ENCODE results near the gene ATP2C1. TPM values are rescaled to one million over a fixed set of nuclear protein-coding genes. Genes with fewer than 3 reads are reported as not detected.
A peak's percentile ranks its signal among the peaks of the same experiment; 100 is the strongest.

The ATP2C1 gene
- total and polyA plus RNA-seq, 2 donors from 2014 or later, result 46.8 to 102 TPM

- Histone ChIP-seq H3K9me3 (ENCODE audit: control insufficient read depth in 2 of 3, insufficient read depth in 1 of 3, low read length in 3 of 3) (no peaks in the 10 kb centered on the region), H3K27me3 (ENCODE audit: control insufficient read depth, insufficient read depth, low read length) (no peaks in the 10 kb centered on the region), H3K36me3 (ENCODE audit: control insufficient read depth in 2 of 3, insufficient read depth in 3 of 3, low read length in 3 of 3) (peaks cover 0 to 9% (median 3%) of the 10 kb centered on the region in 3 donors), H3K27ac (ENCODE audit: low read depth in 2 of 2, low read length in 2 of 2) (no peak overlapping the region), H3K4me1 (ENCODE audit: control insufficient read depth in 2 of 3, insufficient read depth in 2 of 3, low read depth in 1 of 3, low read length in 3 of 3) (no peaks in the 10 kb centered on the region), H3K9ac (ENCODE audit: low read length in 3 of 3) (no peak overlapping the region), H3K4me3 (ENCODE audit: low read length in 3 of 3) (no peak overlapping the region)
- no peak for FAIRE-seq
- peak in 2 of 5 donors; percentile 38 for DNase-seq
- TF ChIP-seq CTCF (IDR thresholded peaks at IDR 0.05; ENCODE audit: borderline replicate concordance, extremely low read depth, insufficient read depth), result no peak
- intact Hi-C loops (cut with DNase I), result no loop called here
Measured at GRCh38 chr3:130992344-130992743, 98.5 kb downstream of the ATP2C1 start.

- intact Hi-C loops (cut with DNase I), result no loop called here
- FAIRE-seq, result no peak
- no peaks in the 10 kb centered on the region for H3K4me1 ChIP-seq (ENCODE audit: control insufficient read depth in 2 of 3, insufficient read depth in 2 of 3, low read depth in 1 of 3, low read length in 3 of 3)
- TF ChIP-seq CTCF (IDR thresholded peaks at IDR 0.05; ENCODE audit: borderline replicate concordance, extremely low read depth, insufficient read depth), result no peak
- H3K27me3 ChIP-seq (ENCODE audit: control insufficient read depth, insufficient read depth, low read length), result no peaks in the 10 kb centered on the region
- no peaks in the 10 kb centered on the region for H3K9me3 ChIP-seq (ENCODE audit: control insufficient read depth in 2 of 3, insufficient read depth in 1 of 3, low read length in 3 of 3)
- H3K9ac ChIP-seq (ENCODE audit: low read length in 3 of 3), result no peak overlapping the region
- H3K36me3 ChIP-seq (ENCODE audit: control insufficient read depth in 2 of 3, insufficient read depth in 3 of 3, low read length in 3 of 3), result peaks cover 5 to 7% (median 7%) of the 10 kb centered on the region in 3 donors
- H3K27ac ChIP-seq (ENCODE audit: low read depth in 2 of 2, low read length in 2 of 2), result no peak overlapping the region
- DNase-seq, result no peak
- no peak overlapping the region for H3K4me3 ChIP-seq (ENCODE audit: low read length in 3 of 3)
Measured at GRCh38 chr3:130997289-130997688, 103.4 kb downstream of the ATP2C1 start.

- H3K4me1 ChIP-seq (ENCODE audit: control insufficient read depth in 2 of 3, insufficient read depth in 2 of 3, low read depth in 1 of 3, low read length in 3 of 3), result no peaks in the 10 kb centered on the region
- intact Hi-C loops (cut with DNase I), result no loop called here
- H3K27ac ChIP-seq (ENCODE audit: low read depth in 2 of 2, low read length in 2 of 2), result no peak overlapping the region
- no peak for TF ChIP-seq CTCF (IDR thresholded peaks at IDR 0.05; ENCODE audit: borderline replicate concordance, extremely low read depth, insufficient read depth)
- H3K9ac ChIP-seq (ENCODE audit: low read length in 3 of 3), result no peak overlapping the region
- H3K27me3 ChIP-seq (ENCODE audit: control insufficient read depth, insufficient read depth, low read length), result no peaks in the 10 kb centered on the region
- DNase-seq, result no peak
- no peaks in the 10 kb centered on the region for H3K9me3 ChIP-seq (ENCODE audit: control insufficient read depth in 2 of 3, insufficient read depth in 1 of 3, low read length in 3 of 3)
- no peak for FAIRE-seq
- H3K4me3 ChIP-seq (ENCODE audit: low read length in 3 of 3), result no peak overlapping the region
- H3K36me3 ChIP-seq (ENCODE audit: control insufficient read depth in 2 of 3, insufficient read depth in 3 of 3, low read length in 3 of 3), result peaks cover 2 to 13% (median 4%) of the 10 kb centered on the region in 3 donors
Measured at GRCh38 chr3:131001071-131001470, 107.2 kb downstream of the ATP2C1 start.

- Histone ChIP-seq H3K36me3 (ENCODE audit: control insufficient read depth in 2 of 3, insufficient read depth in 3 of 3, low read length in 3 of 3) (peaks cover 2 to 6% (median 2%) of the 10 kb centered on the region in 3 donors), H3K9me3 (ENCODE audit: control insufficient read depth in 2 of 3, insufficient read depth in 1 of 3, low read length in 3 of 3) (no peaks in the 10 kb centered on the region), H3K9ac (ENCODE audit: low read length in 3 of 3) (no peak overlapping the region), H3K4me3 (ENCODE audit: low read length in 3 of 3) (no peak overlapping the region), H3K27ac (ENCODE audit: low read depth in 2 of 2, low read length in 2 of 2) (no peak overlapping the region), H3K27me3 (ENCODE audit: control insufficient read depth, insufficient read depth, low read length) (no peaks in the 10 kb centered on the region), H3K4me1 (ENCODE audit: control insufficient read depth in 2 of 3, insufficient read depth in 2 of 3, low read depth in 1 of 3, low read length in 3 of 3) (no peaks in the 10 kb centered on the region)
- no peak for TF ChIP-seq CTCF (IDR thresholded peaks at IDR 0.05; ENCODE audit: borderline replicate concordance, extremely low read depth, insufficient read depth)
- intact Hi-C loops (cut with DNase I), result no loop called here
- no peak for FAIRE-seq
- no peak for DNase-seq
Measured at GRCh38 chr3:131004603-131005002, 110.7 kb downstream of the ATP2C1 start.

Data from kidney (tissue), 14 donors.